RWPE1 (cell line): ENCODE data around the gene CCDC192.

ENCODE experiments used
- CTCF ChIA-PET: fragments of 350-600 bp; sonication (Branson Sonifier 250); formaldehyde crosslinking; extraction: SDS; loops from one replicate; lab custom pipeline; 2021; lab: Yijun Ruan, JAX
- POLR2A ChIA-PET: fragments of 400-600 bp; formaldehyde crosslinking; extraction: SDS; loops from one replicate; lab custom pipeline; 2020; ENCODE audit warnings: antibody characterized with exemption; ENCODE audit not compliant: low non-redundant PET; lab: Yijun Ruan, JAX
- DNase-seq: peaks from one replicate; pipeline ENCODE4 v3.0.0; 2012; ENCODE audit warnings: low spot score
- H3K27ac ChIP-seq: fragments of 450-650 bp; 2 replicates; pipeline ENCODE4 v1.5.1; 2017
- TF ChIP-seq, protein P1 (sequence below): fragments of 450-650 bp; conservative IDR thresholded peaks from 2 replicates; pipeline ENCODE4 v1.5.1; 2017; ENCODE audit warnings: low read depth, mild to moderate bottlenecking

The CCDC192 gene

GRCh38 chr5:127926974-127927373 is 223.8 kb downstream of the CCDC192 start:
- ChIA-PET CTCF (interaction anchor here (0.7 kb wide), 1 partner anchor 24 kb away, joined by 3 read pairs; no protein-coding TSS in a partner anchor), POLR2A (no interaction called here)
- no peak overlapping the region for H3K27ac ChIP-seq
- no peak for DNase-seq
- TF ChIP-seq, protein P1, sequence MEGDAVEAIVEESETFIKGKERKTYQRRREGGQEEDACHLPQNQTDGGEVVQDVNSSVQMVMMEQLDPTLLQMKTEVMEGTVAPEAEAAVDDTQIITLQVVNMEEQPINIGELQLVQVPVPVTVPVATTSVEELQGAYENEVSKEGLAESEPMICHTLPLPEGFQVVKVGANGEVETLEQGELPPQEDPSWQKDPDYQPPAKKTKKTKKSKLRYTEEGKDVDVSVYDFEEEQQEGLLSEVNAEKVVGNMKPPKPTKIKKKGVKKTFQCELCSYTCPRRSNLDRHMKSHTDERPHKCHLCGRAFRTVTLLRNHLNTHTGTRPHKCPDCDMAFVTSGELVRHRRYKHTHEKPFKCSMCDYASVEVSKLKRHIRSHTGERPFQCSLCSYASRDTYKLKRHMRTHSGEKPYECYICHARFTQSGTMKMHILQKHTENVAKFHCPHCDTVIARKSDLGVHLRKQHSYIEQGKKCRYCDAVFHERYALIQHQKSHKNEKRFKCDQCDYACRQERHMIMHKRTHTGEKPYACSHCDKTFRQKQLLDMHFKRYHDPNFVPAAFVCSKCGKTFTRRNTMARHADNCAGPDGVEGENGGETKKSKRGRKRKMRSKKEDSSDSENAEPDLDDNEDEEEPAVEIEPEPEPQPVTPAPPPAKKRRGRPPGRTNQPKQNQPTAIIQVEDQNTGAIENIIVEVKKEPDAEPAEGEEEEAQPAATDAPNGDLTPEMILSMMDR, result no peak

DNA sequence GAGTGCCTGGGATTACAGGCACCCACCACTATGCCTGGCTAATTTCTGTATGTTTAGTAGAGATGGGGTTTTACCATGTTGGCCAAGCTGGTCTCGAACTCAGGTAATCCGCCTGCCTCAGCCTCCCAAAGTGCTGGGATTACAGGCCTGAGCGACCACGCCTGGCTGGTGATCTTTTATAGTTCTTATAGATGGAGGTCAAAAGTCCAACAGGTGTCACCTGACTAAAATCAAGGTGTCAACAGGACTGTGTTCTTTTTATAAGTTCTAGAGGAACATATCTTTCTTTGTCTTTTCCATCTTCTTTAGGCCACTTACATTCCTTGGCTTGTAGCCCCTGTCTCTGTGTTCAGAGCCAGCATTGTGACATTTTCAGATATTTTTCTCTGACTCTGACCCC is 224.9 kb downstream of the CCDC192 start:
- H3K27ac ChIP-seq, result no peak overlapping the region
- CTCF ChIA-PET, result interaction anchor here (0.6 to 0.7 kb wide), 2 partner anchors 36 to 716 kb away, joined by 3 read pairs; no protein-coding TSS in a partner anchor
- no peak for DNase-seq
- TF ChIP-seq, protein P1, result no peak
- POLR2A ChIA-PET, result no interaction called here

DNA sequence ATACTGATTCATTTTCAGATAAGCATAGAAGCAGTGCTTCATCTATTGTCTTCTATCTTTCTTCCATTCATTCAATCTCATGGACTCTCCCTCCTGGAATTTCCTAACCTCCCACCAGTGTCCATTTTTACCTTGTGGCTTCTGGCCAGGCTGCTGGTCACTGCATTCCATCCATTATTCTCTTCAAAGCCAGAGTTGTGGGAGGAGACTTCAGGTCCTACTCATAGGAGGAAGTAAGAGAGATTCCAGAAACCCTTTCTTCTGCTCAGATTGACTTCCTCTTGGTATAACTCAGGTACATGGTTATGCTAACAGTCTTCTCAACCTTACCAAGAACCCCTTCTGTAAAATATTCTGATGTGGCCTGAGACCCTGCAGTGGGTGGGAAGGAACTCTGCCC is 227.1 kb downstream of the CCDC192 start:
- TF ChIP-seq, protein P1, result no peak
- ChIA-PET POLR2A (no interaction called here), CTCF (no interaction called here)
- no peak for DNase-seq
- H3K27ac ChIP-seq, result no peak overlapping the region

GRCh38 chr5:127931396-127931795 is 228.2 kb downstream of the CCDC192 start:
- no peak overlapping the region for H3K27ac ChIP-seq
- TF ChIP-seq, protein P1, result no peak
- ChIA-PET CTCF (interaction anchor here (0.6 kb wide), 1 partner anchor 352 kb away, joined by 3 read pairs; no protein-coding TSS in a partner anchor), POLR2A (no interaction called here)
- DNase-seq, result no peak

DNA sequence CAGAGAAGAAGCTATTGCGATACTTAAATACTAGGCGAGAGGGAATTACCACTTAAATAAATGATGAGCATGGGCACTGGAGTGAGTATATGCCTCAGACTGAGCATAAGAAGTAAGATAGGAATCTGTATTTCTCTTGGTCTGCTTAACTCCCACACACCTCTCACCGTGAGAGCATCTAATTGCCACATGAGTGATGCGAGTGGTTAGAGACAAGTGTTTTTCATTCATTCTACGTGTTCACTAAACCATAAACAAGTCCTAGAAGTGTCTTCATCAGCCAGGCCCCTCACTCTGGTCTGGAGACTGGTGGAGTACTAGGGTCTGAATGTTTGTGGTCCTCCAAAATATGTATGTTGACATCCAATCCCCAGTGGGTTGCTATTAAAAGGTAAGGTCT is 230.2 kb downstream of the CCDC192 start:
- DNase-seq, result no peak
- CTCF ChIA-PET, result no interaction called here
- no peak overlapping the region for H3K27ac ChIP-seq
- TF ChIP-seq, protein P1, result no peak
- POLR2A ChIA-PET, result no interaction called here

DNA sequence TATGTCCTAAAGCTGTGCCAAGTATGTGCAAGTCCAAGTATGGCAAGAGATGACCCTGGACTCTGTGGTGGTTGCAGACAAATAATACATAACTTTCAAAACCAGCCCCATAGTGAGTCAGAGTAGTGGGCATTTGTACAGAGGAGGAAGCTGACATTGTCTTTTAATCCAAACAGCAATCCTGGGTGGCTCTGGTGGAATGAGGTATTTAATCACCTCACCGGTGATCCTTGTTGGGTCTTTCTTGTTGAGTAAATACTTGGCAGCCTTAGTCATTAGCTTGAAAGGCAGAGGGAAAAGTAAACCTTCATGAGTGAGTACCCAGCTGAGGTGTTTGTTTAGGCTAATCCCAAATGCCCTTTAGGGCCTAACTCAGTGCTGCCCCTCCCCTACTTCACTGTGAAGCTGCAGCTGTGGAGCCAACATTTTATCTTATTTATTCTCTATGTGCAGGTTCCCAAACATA is 231.6 kb downstream of the CCDC192 start:
- TF ChIP-seq, protein P1, result no peak
- no peak overlapping the region for H3K27ac ChIP-seq
- peak; percentile 93 for DNase-seq
- CTCF ChIA-PET, result no interaction called here
- POLR2A ChIA-PET, result no interaction called here
